ENCODE data around the gene B4GALT7.
"Not testable (repeated sequence)": the region's sequence is repeated elsewhere in the genome, so short reads cannot be mapped to it uniquely, and the experiment has no call there.

B4GALT7 gene

GRCh38 chr5:177658542-177658941 lies 58.6 kb downstream of the B4GALT7 start:
- H3K27me3 ChIP-seq (ENCODE audit: insufficient read depth, poor library complexity, severe bottlenecking); DNase-seq (ENCODE audit: low read depth in 1 of 2, low spot score in 1 of 2); H3K4me3 ChIP-seq (replicated peaks; ENCODE audit: insufficient read depth, low read length); H3K27ac ChIP-seq (replicated peaks): not testable (repeated sequence)
